ENCODE measurements around the gene COL27A1. TPM values are rescaled to one million over a fixed set of nuclear protein-coding genes. Genes with fewer than 3 reads are reported as not detected.

The COL27A1 gene
- total RNA-seq, 1 experiment from 2014 or later: 37.0 TPM

DNA sequence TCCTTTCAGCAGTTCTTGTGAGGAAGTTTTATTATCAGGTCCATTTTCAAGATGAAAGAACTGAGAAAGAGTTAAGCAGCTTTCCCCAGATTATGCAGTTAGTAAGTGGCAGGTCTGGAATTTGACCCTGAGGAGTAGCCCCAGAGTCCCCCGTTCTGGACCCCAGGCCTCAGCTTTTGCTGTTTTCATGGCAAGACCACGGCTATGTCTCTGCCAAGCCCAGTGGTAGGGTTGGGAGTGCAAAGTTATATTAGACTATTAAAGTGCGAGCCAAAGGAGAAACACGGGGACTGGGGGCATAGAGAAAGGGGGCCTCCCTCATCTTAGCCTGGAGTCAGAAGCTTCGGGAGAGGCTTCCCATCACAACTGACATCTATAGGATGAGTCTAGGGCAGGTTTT is 148.2 kb downstream of the COL27A1 start:
- no peaks in the 10 kb centered on the region for H3K36me3 ChIP-seq (ENCODE audit: insufficient read depth, low read length, poor library complexity, severe bottlenecking)
- ChIA-PET POLR2A (ENCODE audit: low non-redundant PET) (no interaction called here), CTCF (interaction anchor here (1.1 kb wide), 1 partner anchor 195 kb away, joined by 4 read pairs; no protein-coding TSS in a partner anchor)
- H3K4me3 ChIP-seq (ENCODE audit: low read depth, low read length, poor library complexity, severe bottlenecking): no peak overlapping the region
- H3K9me3 ChIP-seq (ENCODE audit: low read depth, low read length, poor library complexity, severe bottlenecking): no peaks in the 10 kb centered on the region
- BruUV-seq (replicated peaks): no TSS peak
- no peak for DNase-seq (ENCODE audit: low spot score)
- intact Hi-C loops (cut with micrococcal nuclease; ENCODE audit: unreplicated experiment): no loop called here
- no peak for TF ChIP-seq EZH2 (IDR thresholded peaks at IDR 0.05; ENCODE audit: borderline replicate concordance, low read depth, low read length, poor library complexity, severe bottlenecking)
- TF ChIP-seq, protein P1, sequence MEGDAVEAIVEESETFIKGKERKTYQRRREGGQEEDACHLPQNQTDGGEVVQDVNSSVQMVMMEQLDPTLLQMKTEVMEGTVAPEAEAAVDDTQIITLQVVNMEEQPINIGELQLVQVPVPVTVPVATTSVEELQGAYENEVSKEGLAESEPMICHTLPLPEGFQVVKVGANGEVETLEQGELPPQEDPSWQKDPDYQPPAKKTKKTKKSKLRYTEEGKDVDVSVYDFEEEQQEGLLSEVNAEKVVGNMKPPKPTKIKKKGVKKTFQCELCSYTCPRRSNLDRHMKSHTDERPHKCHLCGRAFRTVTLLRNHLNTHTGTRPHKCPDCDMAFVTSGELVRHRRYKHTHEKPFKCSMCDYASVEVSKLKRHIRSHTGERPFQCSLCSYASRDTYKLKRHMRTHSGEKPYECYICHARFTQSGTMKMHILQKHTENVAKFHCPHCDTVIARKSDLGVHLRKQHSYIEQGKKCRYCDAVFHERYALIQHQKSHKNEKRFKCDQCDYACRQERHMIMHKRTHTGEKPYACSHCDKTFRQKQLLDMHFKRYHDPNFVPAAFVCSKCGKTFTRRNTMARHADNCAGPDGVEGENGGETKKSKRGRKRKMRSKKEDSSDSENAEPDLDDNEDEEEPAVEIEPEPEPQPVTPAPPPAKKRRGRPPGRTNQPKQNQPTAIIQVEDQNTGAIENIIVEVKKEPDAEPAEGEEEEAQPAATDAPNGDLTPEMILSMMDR (conservative IDR thresholded peaks at IDR 0.05; ENCODE audit: low read depth, low read length): no peak
- no peak overlapping the region for H3K27ac ChIP-seq (ENCODE audit: low read depth, low read length, poor library complexity, severe bottlenecking)
- no peaks in the 10 kb centered on the region for H3K27me3 ChIP-seq (replicated peaks; ENCODE audit: insufficient read depth, low read depth, low read length, poor library complexity)
- no peaks in the 10 kb centered on the region for H3K4me1 ChIP-seq (ENCODE audit: insufficient read depth, low read length, poor library complexity, severe bottlenecking)

DNA sequence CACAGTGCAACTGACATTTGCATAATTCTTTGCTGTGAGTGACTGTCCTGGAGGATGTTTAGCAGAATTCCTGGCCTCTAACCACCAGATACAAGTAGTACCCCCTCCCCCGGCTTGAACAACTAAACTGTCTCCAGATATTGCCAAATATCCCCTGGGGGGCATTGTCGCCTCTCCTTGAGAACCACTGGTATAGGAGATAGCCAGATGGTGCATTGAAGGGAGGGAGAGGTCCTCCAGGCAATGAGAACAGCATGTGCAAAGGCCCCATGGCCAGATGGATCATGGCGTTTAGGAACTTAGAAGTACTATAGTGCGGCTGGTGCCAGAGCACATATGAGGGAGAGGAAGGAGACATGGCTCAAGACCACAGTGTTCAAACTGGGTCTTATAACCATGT is 148.6 kb downstream of the COL27A1 start:
- DNase-seq (ENCODE audit: low spot score): no peak
- no peaks in the 10 kb centered on the region for H3K4me1 ChIP-seq (ENCODE audit: insufficient read depth, low read length, poor library complexity, severe bottlenecking)
- H3K27me3 ChIP-seq (replicated peaks; ENCODE audit: insufficient read depth, low read depth, low read length, poor library complexity): no peaks in the 10 kb centered on the region
- intact Hi-C loops (cut with micrococcal nuclease; ENCODE audit: unreplicated experiment): no loop called here
- H3K36me3 ChIP-seq (ENCODE audit: insufficient read depth, low read length, poor library complexity, severe bottlenecking): no peaks in the 10 kb centered on the region
- TF ChIP-seq EZH2 (IDR thresholded peaks at IDR 0.05; ENCODE audit: borderline replicate concordance, low read depth, low read length, poor library complexity, severe bottlenecking): no peak
- TF ChIP-seq, protein P1 (conservative IDR thresholded peaks at IDR 0.05; ENCODE audit: low read depth, low read length): no peak
- BruUV-seq (replicated peaks): no TSS peak
- ChIA-PET POLR2A (ENCODE audit: low non-redundant PET) (no interaction called here), CTCF (interaction anchor here (1.1 kb wide), 1 partner anchor 196 kb away, joined by 4 read pairs; no protein-coding TSS in a partner anchor)
- no peak overlapping the region for H3K27ac ChIP-seq (ENCODE audit: low read depth, low read length, poor library complexity, severe bottlenecking)
- H3K9me3 ChIP-seq (ENCODE audit: low read depth, low read length, poor library complexity, severe bottlenecking): no peaks in the 10 kb centered on the region
- H3K4me3 ChIP-seq (ENCODE audit: low read depth, low read length, poor library complexity, severe bottlenecking): no peak overlapping the region

DNA sequence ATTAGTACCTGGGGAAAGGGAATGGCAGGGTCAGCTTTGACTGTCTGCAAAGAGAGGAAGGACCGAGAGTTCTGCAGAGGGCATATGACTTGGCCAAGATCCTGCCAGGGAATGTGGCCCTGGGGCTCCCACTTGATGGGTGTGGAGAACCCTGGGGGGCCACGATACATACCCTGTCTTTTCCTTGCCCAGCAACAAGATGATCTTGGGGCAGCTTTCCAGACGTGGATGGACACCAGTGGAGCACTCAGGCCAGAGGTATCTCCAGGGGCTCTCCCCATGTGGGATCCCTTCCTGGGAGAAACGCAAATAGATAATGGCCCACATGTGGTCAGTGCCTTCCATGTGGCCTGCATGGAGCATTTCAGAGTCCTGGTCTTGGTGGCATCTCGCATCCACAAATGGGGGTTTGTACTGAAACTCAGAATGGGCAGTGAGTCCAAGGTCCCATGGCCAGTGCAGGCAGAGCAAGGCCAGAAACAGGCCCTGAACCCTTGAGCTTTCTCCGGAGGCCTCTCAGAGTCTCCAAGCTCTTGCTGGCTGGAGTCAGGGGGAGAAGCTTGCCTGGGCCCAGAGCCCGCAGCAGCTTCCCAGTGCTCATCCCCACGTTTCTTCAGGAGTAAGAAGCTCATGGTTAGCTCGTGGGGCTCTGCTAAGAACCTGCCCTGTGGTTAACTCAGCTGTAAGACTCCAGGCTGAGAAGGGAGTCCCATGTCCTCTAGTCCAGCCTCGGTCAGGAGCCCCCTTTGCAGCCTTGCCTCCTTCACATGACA is 149.3 kb downstream of the COL27A1 start:
- Histone ChIP-seq H3K4me1 (ENCODE audit: insufficient read depth, low read length, poor library complexity, severe bottlenecking) (no peaks in the 10 kb centered on the region), H3K4me3 (ENCODE audit: low read depth, low read length, poor library complexity, severe bottlenecking) (no peak overlapping the region), H3K36me3 (ENCODE audit: insufficient read depth, low read length, poor library complexity, severe bottlenecking) (no peaks in the 10 kb centered on the region), H3K27me3 (replicated peaks; ENCODE audit: insufficient read depth, low read depth, low read length, poor library complexity) (no peaks in the 10 kb centered on the region), H3K27ac (ENCODE audit: low read depth, low read length, poor library complexity, severe bottlenecking) (no peak overlapping the region), H3K9me3 (ENCODE audit: low read depth, low read length, poor library complexity, severe bottlenecking) (no peaks in the 10 kb centered on the region)
- no TSS peak for BruUV-seq (replicated peaks)
- CTCF ChIA-PET: interaction anchor here (1.0 to 1.1 kb wide), 3 partner anchors 14 to 222 kb away, joined by 3 to 6 read pairs (median 4); no protein-coding TSS in a partner anchor
- no peak for DNase-seq (ENCODE audit: low spot score)
- POLR2A ChIA-PET (ENCODE audit: low non-redundant PET): no interaction called here
- TF ChIP-seq EZH2 (IDR thresholded peaks at IDR 0.05; ENCODE audit: borderline replicate concordance, low read depth, low read length, poor library complexity, severe bottlenecking): no peak
- TF ChIP-seq, protein P1 (conservative IDR thresholded peaks at IDR 0.05; ENCODE audit: low read depth, low read length): no peak
- intact Hi-C loops (cut with micrococcal nuclease; ENCODE audit: unreplicated experiment): loop anchor here (1.0 kb wide), 1 partner anchor 196 kb away; no protein-coding TSS in a partner anchor

Measured in A673 (cell line).